A549 treated with dexamethasone at 1 μM for 4 hours (cell line): ENCODE results near the gene UBN2. TPM values are rescaled to one million over a fixed set of nuclear protein-coding genes. Genes with fewer than 3 reads are reported as not detected.

Experiments used
- total RNA-seq: library from RNA; stranded (reverse); fragments of 200-300 nt; extraction: Qiagen RNA extraction; gene quantifications from 5 replicates; pipeline ENCODE4 v1.2.3, GENCODE V29; 2022

The UBN2 gene
- 2.2 to 4.1 TPM (median 3.9 TPM) in 5 replicates for total RNA-seq

DNA sequence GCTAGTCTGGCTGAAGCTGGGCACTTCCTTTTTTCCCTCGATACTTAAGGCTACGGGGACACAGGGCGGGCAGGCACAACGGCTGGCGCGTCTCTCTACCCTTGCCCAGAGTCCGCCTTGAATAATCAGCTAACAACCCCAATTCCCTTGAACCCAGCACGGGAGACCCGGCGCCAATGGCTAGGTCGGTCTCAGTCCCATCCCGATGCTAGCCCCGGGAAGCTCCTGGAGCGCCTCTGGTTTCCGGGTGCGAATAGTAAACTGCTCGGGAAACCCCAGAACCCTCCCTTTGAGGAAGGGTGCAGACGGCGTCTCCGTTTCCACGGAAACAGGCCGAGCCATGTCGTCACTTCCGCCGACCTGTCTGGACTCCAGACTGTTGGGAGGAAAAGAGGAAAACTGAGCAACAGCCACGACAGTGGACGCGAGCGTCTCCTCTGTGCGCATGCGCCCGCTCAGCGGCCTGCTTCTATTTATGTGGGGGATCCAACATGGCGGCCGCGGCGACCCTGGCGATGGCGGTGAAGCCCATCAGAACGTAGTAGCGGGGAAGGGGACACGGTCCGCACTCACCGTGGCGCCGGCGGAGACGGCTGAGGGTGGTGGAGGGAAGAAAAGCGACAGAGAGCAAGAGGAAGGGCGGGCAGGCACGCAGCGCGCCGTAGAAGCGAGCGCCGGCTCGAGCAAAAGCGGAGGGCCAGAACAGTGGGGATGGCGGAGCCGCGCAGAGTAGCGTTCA lies at the start of gene UBN2:
Gene UBN2, plus strand, starts transcription at position 464 of the 739 bp plus-strand sequence. Its CDS starts 248 bp downstream, at position 712.

GRCh38 chr7:139341058-139341775 lies 110.2 kb downstream of the UBN2 start, which contains the start of gene FMC1:
FMC1 (plus strand) TSS chr7:139341337; CDS start chr7:139341385, 48 bp downstream.

Other genes starting within 250 kb of the UBN2 start
- 4.0 to 7.3 TPM (median 6.2 TPM) in 5 replicates for gene KIAA1549, start 249.8 kb upstream of the UBN2 start, total RNA-seq
- 4.2 to 10.5 TPM (median 8.9 TPM) in 5 replicates for gene ZC3HAV1L, start 195.2 kb upstream of the UBN2 start, total RNA-seq
- gene ZC3HAV1, start 121.5 kb upstream of the UBN2 start, total RNA-seq = 29.6 to 42.3 TPM (median 38.2 TPM) in 5 replicates
- gene FMC1, start 110.1 kb downstream of the UBN2 start, total RNA-seq = 15.7 to 22.0 TPM (median 21.4 TPM) in 5 replicates
- 27.8 to 44.6 TPM (median 42.3 TPM) in 5 replicates for gene LUC7L2, start 128.7 kb downstream of the UBN2 start, total RNA-seq